GM13976 (cell line): ENCODE results near the gene PMM2.
"Not testable (repeated sequence)": the region's sequence is repeated elsewhere in the genome, so short reads cannot be mapped to it uniquely, and the experiment has no call there.

Experiments used
- DNase-seq: peaks from one replicate; pipeline ENCODE4 v3.0.0; 2012; ENCODE audit warnings: low spot score
- in situ Hi-C: fragments of 300-500 bp; cut with MboI; formaldehyde crosslinking; loops from one replicate; pipeline ENCODE4 v1.12.0; 2022; ENCODE audit warnings: low sequenced_read_pairs, mixed read lengths, inconsistent platforms; ENCODE audit not compliant: unreplicated experiment
- TF ChIP-seq, protein P1 (sequence below): IDR thresholded peaks from 2 replicates; pipeline ENCODE4 v1.5.1; 2012; ENCODE audit warnings: borderline replicate concordance, mild to moderate bottlenecking; ENCODE audit not compliant: insufficient read depth; ENCODE audit errors: extremely low read depth, missing control alignments, control extremely low read depth

The PMM2 gene

GRCh38 chr16:8826278-8826879, 28.7 kb downstream of the PMM2 start:
- no peak for DNase-seq
- TF ChIP-seq, protein P1, sequence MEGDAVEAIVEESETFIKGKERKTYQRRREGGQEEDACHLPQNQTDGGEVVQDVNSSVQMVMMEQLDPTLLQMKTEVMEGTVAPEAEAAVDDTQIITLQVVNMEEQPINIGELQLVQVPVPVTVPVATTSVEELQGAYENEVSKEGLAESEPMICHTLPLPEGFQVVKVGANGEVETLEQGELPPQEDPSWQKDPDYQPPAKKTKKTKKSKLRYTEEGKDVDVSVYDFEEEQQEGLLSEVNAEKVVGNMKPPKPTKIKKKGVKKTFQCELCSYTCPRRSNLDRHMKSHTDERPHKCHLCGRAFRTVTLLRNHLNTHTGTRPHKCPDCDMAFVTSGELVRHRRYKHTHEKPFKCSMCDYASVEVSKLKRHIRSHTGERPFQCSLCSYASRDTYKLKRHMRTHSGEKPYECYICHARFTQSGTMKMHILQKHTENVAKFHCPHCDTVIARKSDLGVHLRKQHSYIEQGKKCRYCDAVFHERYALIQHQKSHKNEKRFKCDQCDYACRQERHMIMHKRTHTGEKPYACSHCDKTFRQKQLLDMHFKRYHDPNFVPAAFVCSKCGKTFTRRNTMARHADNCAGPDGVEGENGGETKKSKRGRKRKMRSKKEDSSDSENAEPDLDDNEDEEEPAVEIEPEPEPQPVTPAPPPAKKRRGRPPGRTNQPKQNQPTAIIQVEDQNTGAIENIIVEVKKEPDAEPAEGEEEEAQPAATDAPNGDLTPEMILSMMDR = no peak
- in situ Hi-C loops = no loop called here

- TF ChIP-seq, protein P1 = no peak
- DNase-seq = no peak
- in situ Hi-C loops = no loop called here
Observed at GRCh38 chr16:8828541-8829165, 31.0 kb downstream of the PMM2 start.

DNA sequence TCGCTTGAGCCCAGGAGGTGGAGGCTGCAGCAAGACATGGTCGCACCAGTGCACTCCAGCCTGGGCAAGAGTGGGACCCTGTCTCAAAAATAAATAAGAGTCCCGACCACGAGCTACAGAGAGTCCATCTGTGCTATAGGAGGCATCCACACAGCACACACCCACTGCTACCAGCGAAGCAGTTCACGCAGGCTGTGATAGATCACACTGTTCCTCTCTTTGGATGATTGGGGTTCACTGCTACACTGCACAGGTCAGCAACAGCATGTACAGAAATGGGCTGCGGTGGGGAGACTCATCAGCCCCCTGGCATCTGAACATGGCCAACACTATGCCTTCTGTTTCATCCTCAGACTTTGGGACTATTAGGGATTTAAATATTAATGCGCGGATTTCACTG, 33.8 kb downstream of the PMM2 start:
- in situ Hi-C loops = no loop called here
- DNase-seq = no peak
- TF ChIP-seq, protein P1 = no peak

DNA sequence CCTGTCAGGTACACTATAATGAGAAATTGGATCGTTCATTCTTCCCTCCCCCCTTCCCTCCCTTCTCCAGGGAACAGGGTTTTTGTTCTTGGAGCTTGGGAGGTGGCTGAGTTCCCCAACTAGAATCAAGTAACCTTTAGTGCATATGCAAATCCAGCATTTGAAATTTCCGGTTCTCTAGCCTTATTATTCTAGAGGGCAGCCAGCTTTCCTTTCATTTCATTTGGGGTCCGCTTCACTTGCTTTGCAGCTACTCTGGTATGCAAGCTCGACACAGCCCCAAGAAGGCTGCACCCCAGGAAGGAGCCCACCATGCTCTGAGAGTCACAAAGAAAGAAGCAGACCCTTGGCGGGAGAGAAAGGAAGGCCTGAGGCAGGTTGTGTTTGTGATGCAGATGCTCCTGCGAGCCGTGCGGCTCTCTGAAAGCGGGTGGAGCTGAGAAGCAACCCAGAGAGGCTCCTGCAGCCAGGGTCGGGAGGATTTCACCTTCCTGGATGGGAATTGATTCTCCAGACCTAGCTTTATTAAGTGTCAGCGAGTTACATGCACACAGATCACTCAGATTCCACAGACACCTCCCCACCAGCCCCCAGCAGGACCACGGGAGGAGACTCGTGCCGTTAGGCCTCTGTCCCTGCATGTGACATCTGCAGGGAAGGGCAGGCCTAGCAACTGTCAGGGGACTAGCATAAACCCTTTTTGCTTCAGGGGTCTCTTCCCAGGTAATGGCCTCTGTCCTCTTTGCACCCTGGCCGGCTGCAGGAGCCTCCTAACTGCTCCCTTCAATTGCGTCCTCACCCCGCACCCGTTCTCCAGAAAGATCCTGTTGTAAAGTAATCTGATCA, 34.5 kb downstream of the PMM2 start:
- TF ChIP-seq, protein P1 = no peak
- DNase-seq = no peak
- in situ Hi-C loops = no loop called here

DNA sequence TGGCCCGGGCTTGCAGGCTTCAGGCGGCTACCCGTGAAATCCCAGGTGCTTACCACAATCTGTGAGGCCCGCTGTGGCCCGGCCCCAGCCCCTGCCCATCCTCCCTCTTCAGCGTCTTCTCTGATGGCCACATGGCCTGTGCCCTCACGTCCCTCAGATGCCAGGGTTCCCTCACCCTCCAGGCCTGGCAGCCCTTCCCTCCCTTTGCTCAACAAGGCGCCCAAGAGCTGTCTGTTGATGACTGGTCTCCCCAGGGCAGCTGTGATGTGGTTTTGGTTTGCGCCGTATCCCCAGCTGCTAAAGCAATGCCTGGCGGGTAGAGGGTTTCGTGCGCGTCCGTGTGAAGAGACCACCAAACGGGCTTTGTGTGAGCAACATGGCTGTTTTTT, 35.1 kb downstream of the PMM2 start:
- in situ Hi-C loops = no loop called here

GRCh38 chr16:8836797-8837196, 39.2 kb downstream of the PMM2 start:
- in situ Hi-C loops, DNase-seq: not testable (repeated sequence)

More for the DNA sequence above, 35.1 kb downstream of the PMM2 start:
- TF ChIP-seq, protein P1 = no peak
- no peak for DNase-seq

DNA sequence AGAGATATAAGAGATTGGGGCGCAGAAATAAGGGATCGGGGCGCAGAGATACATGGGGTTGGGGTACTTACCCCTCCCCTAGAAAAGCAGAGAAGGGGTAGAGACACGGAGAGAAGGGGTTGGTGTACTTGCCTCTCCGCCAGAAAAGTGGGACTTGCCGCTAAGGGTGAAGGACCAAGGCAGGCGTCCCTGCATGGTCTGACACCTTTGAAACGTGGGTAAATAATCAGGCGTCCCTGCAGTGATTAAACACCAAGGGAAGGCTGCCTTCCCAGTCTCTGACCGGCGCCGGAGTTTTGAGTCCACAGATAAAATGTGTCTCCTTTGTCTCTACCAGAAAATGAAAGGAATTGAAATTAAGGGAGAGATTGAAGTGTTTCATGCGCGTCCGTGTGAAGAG, 40.0 kb downstream of the PMM2 start:
- in situ Hi-C loops, DNase-seq: not testable (repeated sequence)

DNA sequence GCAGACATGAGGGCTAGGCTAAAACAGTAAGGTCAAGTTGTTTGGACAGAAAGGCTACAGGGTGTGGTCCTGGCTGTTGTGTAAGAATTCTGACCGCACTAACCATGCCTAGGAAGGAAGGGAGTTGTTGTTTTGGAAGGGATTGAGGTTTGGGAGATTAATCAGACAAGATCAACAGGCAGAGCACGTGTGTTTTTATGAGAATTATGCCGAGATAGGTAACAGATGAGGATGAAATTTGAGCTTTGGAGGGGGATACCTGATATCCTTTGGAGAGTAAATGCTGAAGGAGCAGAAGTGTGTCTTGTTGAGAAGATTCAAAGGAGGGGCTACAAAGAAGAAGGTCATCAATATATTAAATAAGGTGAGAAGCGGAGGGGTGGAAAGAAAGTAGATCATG, 44.4 kb downstream of the PMM2 start:
- not testable (repeated sequence) for DNase-seq

GRCh38 chr16:8843296-8843695, 45.7 kb downstream of the PMM2 start:
- in situ Hi-C loops = not testable (repeated sequence)

More for the DNA sequence above, 44.4 kb downstream of the PMM2 start:
- in situ Hi-C loops = not testable (repeated sequence)

More at GRCh38 chr16:8843296-8843695, 45.7 kb downstream of the PMM2 start:
- not testable (repeated sequence) for DNase-seq
